ENCODE results near the gene LAMC1. TPM values are rescaled to one million over a fixed set of nuclear protein-coding genes. Genes with fewer than 3 reads are reported as not detected.

Gene LAMC1
- total RNA-seq, 2 experiments from 2014 or later = not detected

GRCh38 chr1:183194527-183195141 is 171.4 kb downstream of the LAMC1 start:
- CTCF ChIA-PET = no interaction called here
- peaks cover 5% of the 10 kb centered on the region for H3K4me1 ChIP-seq (ENCODE audit: insufficient read depth, low read length)
- H3K27ac Mint-ChIP-seq = no peak overlapping the region
- POLR2A ChIA-PET = no interaction called here
- no peak overlapping the region for H3K4me3 ChIP-seq (ENCODE audit: low read length)
- peak overlapping the region; percentile 5 for H3K4me3 Mint-ChIP-seq
- no peaks in the 10 kb centered on the region for H3K36me3 Mint-ChIP-seq (ENCODE audit: low read depth)
- peaks cover 19% of the 10 kb centered on the region for H3K27me3 Mint-ChIP-seq
- peaks cover 0 to 2% of the 10 kb centered on the region in 2 experiments for H3K27me3 ChIP-seq (ENCODE audit: control insufficient read depth in 1 of 2, insufficient read depth in 2 of 2, low read length in 2 of 2)
- no peak overlapping the region for H3K27ac ChIP-seq (ENCODE audit: low read depth in 1 of 2, low read length in 2 of 2)
- H3K4me1 Mint-ChIP-seq (ENCODE audit: low read depth) = peaks cover 14% of the 10 kb centered on the region
- intact Hi-C loops (cut with DNase I, micrococcal nuclease) = no loop called here
- H3K36me3 ChIP-seq (ENCODE audit: insufficient read depth, low read length) = no peaks in the 10 kb centered on the region
- TF ChIP-seq, protein P1, sequence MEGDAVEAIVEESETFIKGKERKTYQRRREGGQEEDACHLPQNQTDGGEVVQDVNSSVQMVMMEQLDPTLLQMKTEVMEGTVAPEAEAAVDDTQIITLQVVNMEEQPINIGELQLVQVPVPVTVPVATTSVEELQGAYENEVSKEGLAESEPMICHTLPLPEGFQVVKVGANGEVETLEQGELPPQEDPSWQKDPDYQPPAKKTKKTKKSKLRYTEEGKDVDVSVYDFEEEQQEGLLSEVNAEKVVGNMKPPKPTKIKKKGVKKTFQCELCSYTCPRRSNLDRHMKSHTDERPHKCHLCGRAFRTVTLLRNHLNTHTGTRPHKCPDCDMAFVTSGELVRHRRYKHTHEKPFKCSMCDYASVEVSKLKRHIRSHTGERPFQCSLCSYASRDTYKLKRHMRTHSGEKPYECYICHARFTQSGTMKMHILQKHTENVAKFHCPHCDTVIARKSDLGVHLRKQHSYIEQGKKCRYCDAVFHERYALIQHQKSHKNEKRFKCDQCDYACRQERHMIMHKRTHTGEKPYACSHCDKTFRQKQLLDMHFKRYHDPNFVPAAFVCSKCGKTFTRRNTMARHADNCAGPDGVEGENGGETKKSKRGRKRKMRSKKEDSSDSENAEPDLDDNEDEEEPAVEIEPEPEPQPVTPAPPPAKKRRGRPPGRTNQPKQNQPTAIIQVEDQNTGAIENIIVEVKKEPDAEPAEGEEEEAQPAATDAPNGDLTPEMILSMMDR (IDR thresholded peaks at IDR 0.05) = no peak
- peak; percentile 71 for ATAC-seq (ENCODE audit: poor library complexity)
- H3K9me3 Mint-ChIP-seq = no peaks in the 10 kb centered on the region
- H3K9me3 ChIP-seq (ENCODE audit: control insufficient read depth in 1 of 2, insufficient read depth in 1 of 2, low read length in 2 of 2) = no peaks in the 10 kb centered on the region
- peak in 4 of 14 experiments; percentile 10 to 27 (median 21) for DNase-seq

DNA sequence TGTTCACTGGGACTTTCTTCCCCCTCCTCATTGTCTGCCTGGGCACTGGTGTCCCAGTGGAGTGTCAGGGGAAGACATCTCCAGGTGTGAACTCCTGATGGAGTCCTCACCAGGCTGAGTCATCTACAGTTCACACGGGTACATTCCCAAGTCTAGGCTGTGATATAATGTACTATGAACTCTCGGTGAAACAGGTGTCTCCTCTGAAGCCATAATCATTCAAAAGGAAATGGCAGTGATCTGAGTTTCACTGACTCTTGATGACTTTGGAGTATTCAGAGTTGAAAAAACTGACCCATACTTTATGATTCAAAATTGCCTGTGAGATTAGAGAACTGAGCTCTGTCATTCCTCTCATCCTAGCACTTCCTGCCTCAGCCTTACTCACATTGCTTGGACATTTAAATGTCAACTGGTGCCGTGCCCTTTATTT is 171.9 kb downstream of the LAMC1 start:
- H3K9me3 Mint-ChIP-seq = no peaks in the 10 kb centered on the region
- Histone ChIP-seq H3K36me3 (ENCODE audit: insufficient read depth, low read length) (no peaks in the 10 kb centered on the region), H3K27ac (ENCODE audit: low read depth in 1 of 2, low read length in 2 of 2) (no peak overlapping the region), H3K4me3 (ENCODE audit: low read length) (no peak overlapping the region), H3K9me3 (ENCODE audit: control insufficient read depth in 1 of 2, insufficient read depth in 1 of 2, low read length in 2 of 2) (no peaks in the 10 kb centered on the region), H3K4me1 (ENCODE audit: insufficient read depth, low read length) (peaks cover 5% of the 10 kb centered on the region), H3K27me3 (ENCODE audit: control insufficient read depth in 1 of 2, insufficient read depth in 2 of 2, low read length in 2 of 2) (peaks cover 0 to 5% of the 10 kb centered on the region in 2 experiments)
- peaks cover 14% of the 10 kb centered on the region for H3K4me1 Mint-ChIP-seq (ENCODE audit: low read depth)
- POLR2A ChIA-PET = no interaction called here
- no peaks in the 10 kb centered on the region for H3K36me3 Mint-ChIP-seq (ENCODE audit: low read depth)
- peak overlapping the region; percentile 5 for H3K4me3 Mint-ChIP-seq
- DNase-seq (no peak), ATAC-seq (ENCODE audit: poor library complexity) (peak; percentile 26)
- H3K27me3 Mint-ChIP-seq = peaks cover 20% of the 10 kb centered on the region
- CTCF ChIA-PET = no interaction called here
- H3K27ac Mint-ChIP-seq = no peak overlapping the region
- TF ChIP-seq, protein P1 (IDR thresholded peaks at IDR 0.05) = no peak
- intact Hi-C loops (cut with DNase I, micrococcal nuclease) = no loop called here

Other genes starting within 250 kb of the LAMC1 start
- 1 to 10 TPM in 1 of 2 experiments, under 1 TPM in 1; 0.63 to 1.7 TPM for gene NPL, start 233.6 kb upstream of the LAMC1 start, total RNA-seq
- 100 to 1,000 TPM; 338 to 353 TPM for gene DHX9, start 184.1 kb upstream of the LAMC1 start, total RNA-seq
- not detected for gene SHCBP1L, start 70.3 kb upstream of the LAMC1 start, total RNA-seq
- not detected for gene LAMC2, start 162.8 kb downstream of the LAMC1 start, total RNA-seq

All from CD4-positive, alpha-beta T cell (primary cell).